ENCODE measurements around the gene SULT6B1.

DNA sequence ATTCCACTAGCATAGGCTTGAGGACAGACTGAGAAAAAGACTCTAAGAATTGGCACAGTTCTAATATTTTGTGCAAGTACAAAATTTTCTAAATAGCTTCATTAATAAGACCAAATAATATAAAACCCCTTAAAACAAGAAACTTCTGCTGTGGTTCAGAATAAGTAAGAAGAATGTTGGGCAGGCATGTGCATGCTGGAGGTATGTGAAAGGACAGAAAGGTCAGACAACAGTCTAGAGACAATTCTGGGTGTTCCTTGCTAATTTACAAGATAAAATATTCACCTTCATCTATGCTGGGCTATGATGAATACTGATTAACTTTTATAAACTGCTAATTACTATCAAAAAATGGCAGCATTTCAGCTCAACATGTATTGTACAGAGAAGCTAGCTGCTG, 22.7 kb upstream of the SULT6B1 start:
- TF ChIP-seq, protein P1, sequence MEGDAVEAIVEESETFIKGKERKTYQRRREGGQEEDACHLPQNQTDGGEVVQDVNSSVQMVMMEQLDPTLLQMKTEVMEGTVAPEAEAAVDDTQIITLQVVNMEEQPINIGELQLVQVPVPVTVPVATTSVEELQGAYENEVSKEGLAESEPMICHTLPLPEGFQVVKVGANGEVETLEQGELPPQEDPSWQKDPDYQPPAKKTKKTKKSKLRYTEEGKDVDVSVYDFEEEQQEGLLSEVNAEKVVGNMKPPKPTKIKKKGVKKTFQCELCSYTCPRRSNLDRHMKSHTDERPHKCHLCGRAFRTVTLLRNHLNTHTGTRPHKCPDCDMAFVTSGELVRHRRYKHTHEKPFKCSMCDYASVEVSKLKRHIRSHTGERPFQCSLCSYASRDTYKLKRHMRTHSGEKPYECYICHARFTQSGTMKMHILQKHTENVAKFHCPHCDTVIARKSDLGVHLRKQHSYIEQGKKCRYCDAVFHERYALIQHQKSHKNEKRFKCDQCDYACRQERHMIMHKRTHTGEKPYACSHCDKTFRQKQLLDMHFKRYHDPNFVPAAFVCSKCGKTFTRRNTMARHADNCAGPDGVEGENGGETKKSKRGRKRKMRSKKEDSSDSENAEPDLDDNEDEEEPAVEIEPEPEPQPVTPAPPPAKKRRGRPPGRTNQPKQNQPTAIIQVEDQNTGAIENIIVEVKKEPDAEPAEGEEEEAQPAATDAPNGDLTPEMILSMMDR (conservative IDR thresholded peaks at IDR 0.05 in 1 of 2, IDR thresholded peaks at IDR 0.05 in 1 of 2; ENCODE audit: extremely low read depth in 1 of 2, insufficient read depth in 1 of 2, low read depth in 1 of 2, low read length in 2 of 2) = no peak
- TF ChIP-seq EZH2 (IDR thresholded peaks at IDR 0.05; ENCODE audit: borderline replicate concordance, low read length) = no peak

Data from mammary epithelial cell (primary cell).